T-cell (primary cell): Measurements from ENCODE around the gene C11orf98. TPM values are rescaled to one million over a fixed set of nuclear protein-coding genes. Genes with fewer than 3 reads are reported as not detected.
"Not testable (repeated sequence)": the region's sequence is repeated elsewhere in the genome, so short reads cannot be mapped to it uniquely, and the experiment has no call there.

Experiments used
- ATAC-seq, 4 experiments: fragments of 200-7000 bp in 3 of 4; fragments of 150-1000 bp in 1 of 4; cut with Tn5 transposase; replicated peaks in 1 of 4; 1 replicate in 3 of 4; 2 replicates in 1 of 4; pipeline ENCODE4 v1.10.0; 2021; ENCODE audit warnings: moderate library complexity in 3 of 4, mild to moderate bottlenecking in 2 of 4, moderate number of reproducible peaks in 1 of 4
- CTCF ChIA-PET, 2 donors: fragments of 300-600 bp; sonication (Branson Sonifier 250); formaldehyde crosslinking; loops; one replicate each; lab custom pipeline; 2022; ENCODE audit warnings: antibody characterized with exemption in 2 of 2; lab: Charles Lee
- POLR2A ChIA-PET, 2 donors: fragments of 300-600 bp; sonication (Branson Sonifier 250); formaldehyde crosslinking; loops; one replicate each; lab custom pipeline; 2022; ENCODE audit warnings: antibody characterized with exemption in 2 of 2; lab: Charles Lee
- DNase-seq, 35 experiments: peaks; one replicate each; pipeline versions ENCODE4 v3.0.0 to v3.0.0-alpha.2; 2013 to 2023
- H3K27ac ChIP-seq: one replicate; pipeline ENCODE4 v1.5.1; 2013; ENCODE audit warnings: low read length
- H3K27me3 ChIP-seq, 2 experiments: replicated peaks in 1 of 2; 1 replicate in 1 of 2; 2 replicates in 1 of 2; pipeline versions ENCODE4 v1.6.1 to v1.7.0; 2013; ENCODE audit warnings: low read length in 1 of 2, mixed read lengths in 1 of 2; ENCODE audit not compliant: control insufficient read depth in 2 of 2, insufficient read depth in 2 of 2; ENCODE audit errors: extremely low read depth in 1 of 2
- H3K36me3 ChIP-seq, 2 donors: 1 replicate in 1 of 2; 2 replicates in 1 of 2; pipeline versions ENCODE4 v1.6.1 to v1.7.0; 2013; ENCODE audit warnings: low read length in 1 of 2; ENCODE audit not compliant: control insufficient read depth in 2 of 2, insufficient read depth in 1 of 2; ENCODE audit errors: extremely low read depth in 1 of 2
- H3K4me1 ChIP-seq, 2 experiments: 1 replicate in 1 of 2; 2 replicates in 1 of 2; pipeline versions ENCODE4 v1.6.1 to v1.7.0; 2013; ENCODE audit warnings: low read length in 2 of 2, mixed read lengths in 1 of 2; ENCODE audit not compliant: insufficient read depth in 2 of 2, control insufficient read depth in 1 of 2; ENCODE audit errors: extremely low read depth in 1 of 2
- H3K4me3 ChIP-seq, 2 donors: 1 replicate in 1 of 2; 2 replicates in 1 of 2; pipeline versions ENCODE4 v1.5.1 to v1.7.0; 2013; ENCODE audit warnings: mild to moderate bottlenecking in 2 of 2, low read length in 1 of 2, moderate library complexity in 1 of 2; ENCODE audit not compliant: control insufficient read depth in 1 of 2; ENCODE audit errors: extremely low read depth in 1 of 2
- H3K9me3 ChIP-seq: 2 replicates; pipeline ENCODE4 v1.7.0; 2013
- H3K27ac Mint-ChIP-seq, 2 donors: one replicate each; pipeline ENCODE4 v1.8.0; 2020 to 2021; ENCODE audit warnings: mild to moderate bottlenecking in 2 of 2, mixed read lengths in 2 of 2
- H3K27me3 Mint-ChIP-seq, 2 donors: one replicate each; pipeline ENCODE4 v1.8.0; 2021 to 2022; ENCODE audit warnings: mixed read lengths in 2 of 2
- H3K36me3 Mint-ChIP-seq: one replicate; pipeline ENCODE4 v1.8.0; 2021; ENCODE audit warnings: mixed read lengths
- H3K4me1 Mint-ChIP-seq, 3 donors: one replicate each; pipeline ENCODE4 v1.8.0; 2020 to 2022; ENCODE audit warnings: mixed read lengths in 3 of 3, mild to moderate bottlenecking in 1 of 3
- H3K4me3 Mint-ChIP-seq, 3 donors: one replicate each; pipeline ENCODE4 v1.8.0; 2020 to 2022; ENCODE audit warnings: mild to moderate bottlenecking in 3 of 3, mixed read lengths in 3 of 3, moderate library complexity in 3 of 3
- H3K9me3 Mint-ChIP-seq, 3 donors: one replicate each; pipeline ENCODE4 v1.8.0; 2020 to 2022; ENCODE audit warnings: mixed read lengths in 3 of 3
- WGBS: methylation state at CpG from one replicate; pipeline ENCODE4 v1.1.5; 2013; ENCODE audit warnings: missing lambda C conversion rate; ENCODE audit not compliant: insufficient coverage; 5-methylcytosine and 5-hydroxymethylcytosine counted together
- total RNA-seq, 35 experiments: library from RNA in 6 of 35; stranded (reverse) in 6 of 35; fragments of 120-200 nt in 1 of 35; gene quantifications; one replicate each; pipeline versions ENCODE4 v1.2.1 to v1.2.4 and lab custom pipeline; 2013 to 2026

C11orf98 gene
- total RNA-seq, 5 donors from 2014 or later (not counting 1 experiment from before 2014, with no cell fraction given), result 28.3 to 62.6 (median 54.8) TPM

DNA sequence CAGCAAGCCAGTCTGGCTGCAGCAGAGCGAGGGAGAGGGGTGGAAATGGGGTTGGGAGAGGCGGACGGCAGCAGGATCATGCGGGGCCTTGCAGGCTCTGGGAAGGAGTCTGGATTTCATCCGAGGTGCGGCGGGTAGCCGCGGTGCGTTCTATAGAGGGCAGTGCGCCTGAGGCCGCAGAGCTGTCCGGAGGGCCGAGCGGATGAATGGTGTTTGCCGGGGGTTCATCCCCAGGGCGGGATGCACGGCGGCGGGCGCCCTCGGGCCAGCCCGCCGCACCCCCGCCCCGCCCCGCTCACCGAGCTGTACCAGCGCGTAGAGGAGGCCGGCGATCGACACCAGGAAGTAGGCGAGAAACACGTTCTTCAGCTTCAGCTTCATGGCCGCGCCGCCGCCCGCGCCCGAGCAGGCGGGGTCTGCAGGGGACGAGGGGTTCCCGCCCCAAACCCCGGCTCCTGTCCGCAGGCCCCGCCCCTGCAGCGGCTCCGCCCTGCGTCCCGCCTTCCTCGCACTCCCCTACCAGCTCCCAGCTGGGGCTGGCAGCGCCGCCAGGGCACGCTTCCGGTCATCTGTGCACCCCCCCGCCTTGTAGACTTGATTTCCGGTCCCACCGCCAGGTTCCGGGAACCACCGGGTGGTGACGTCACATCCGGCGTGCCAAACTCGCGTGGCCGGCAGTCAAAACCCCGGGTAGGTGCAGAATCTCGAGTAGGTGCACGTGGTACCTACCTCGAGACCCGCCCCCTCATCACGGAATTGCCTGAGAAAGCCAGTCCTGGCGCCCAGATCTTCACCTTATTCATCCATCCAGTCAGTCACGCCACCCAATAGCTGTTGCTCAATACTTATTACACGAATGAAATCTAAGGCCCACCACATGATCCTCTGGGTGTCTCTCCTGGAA is 43.2 kb downstream of the C11orf98 start, which contains the start of gene B3GAT3:
Gene B3GAT3 (minus strand): TSS at position 420 of the 904 bp plus-strand sequence. CDS start 39 bp downstream, at position 381.
- H3K9me3 ChIP-seq, result no peaks in the 10 kb centered on the region
- peak within 1 kb of the TSS; percentile 85 for H3K27ac ChIP-seq
- no peaks in the 10 kb centered on the region for H3K9me3 Mint-ChIP-seq
- H3K4me1 Mint-ChIP-seq, result peaks cover 17 to 27% (median 24%) of the 10 kb centered on the region in 3 donors
- POLR2A ChIA-PET, result interaction anchor here (0.6 to 1.5 kb wide), 14 partner anchors 17 to 1647 kb away, joined by 3 to 9 read pairs (median 5); partner anchors contain the start of genes C11orf98 (in 1 of the 2), CSKMT (in 1 of the 2), LBHD1 (in 1 of the 2) and TUT1 (in 1 of the 2)
- H3K36me3 ChIP-seq, result peaks cover under 1 to 25% of the 10 kb centered on the region in 2 donors
- H3K27me3 ChIP-seq, result no peaks in the 10 kb centered on the region
- peak within 1 kb of the TSS; percentile 96 to 97 for H3K27ac Mint-ChIP-seq
- peak within 1 kb of the TSS; percentile 90 to 99 (median 94) for H3K4me3 Mint-ChIP-seq
- H3K4me3 ChIP-seq, result peak within 1 kb of the TSS; percentile 83 to 95
- no peaks in the 10 kb centered on the region for H3K27me3 Mint-ChIP-seq
- ATAC-seq (peak; percentile 79 to 84 (median 82)), DNase-seq (peak; percentile 89 to 99 (median 95))
- peaks cover 14% of the 10 kb centered on the region for H3K36me3 Mint-ChIP-seq
- CTCF ChIA-PET, result interaction anchor here (0.5 to 2.3 kb wide), 10 partner anchors 9 to 233 kb away, joined by 3 to 17 read pairs (median 6); partner anchors contain the start of genes C11orf98 (in 1 of the 2), CSKMT (in 1 of the 2), MTA2 (in 1 of the 2) and ROM1 (in 1 of the 2)
- H3K4me1 ChIP-seq, result peaks cover 15 to 27% of the 10 kb centered on the region in 2 experiments
- WGBS, result under 1% methylated on average over 76 of the region's 77 CpGs

DNA sequence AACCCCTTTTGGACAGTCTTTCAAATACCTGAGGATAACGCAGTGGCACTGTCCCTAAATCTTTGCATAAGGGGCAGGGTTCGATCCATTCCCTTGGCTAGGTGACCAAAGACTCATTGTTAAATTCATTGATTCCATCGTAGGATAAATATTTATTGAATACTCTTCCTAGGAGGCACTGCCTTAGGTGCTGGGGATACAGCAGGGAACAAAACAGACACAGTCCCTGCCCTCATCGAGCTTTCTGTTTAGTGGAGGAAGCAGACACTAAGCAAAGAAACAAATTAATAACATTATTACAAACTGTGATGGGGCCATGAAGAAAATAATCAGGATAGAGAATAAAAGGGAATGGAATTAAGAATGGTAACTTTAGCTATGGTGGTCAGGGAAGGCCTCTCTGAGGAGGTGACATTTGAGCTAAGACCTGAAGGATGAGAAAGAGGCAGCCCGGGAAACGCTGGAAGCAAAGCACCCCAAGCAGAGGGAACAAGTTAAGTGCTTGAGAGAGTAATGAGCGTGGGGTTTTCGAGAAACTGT is 43.9 kb downstream of the C11orf98 start:
- ChIA-PET POLR2A (interaction anchor here (0.7 to 1.5 kb wide), 4 partner anchors 29 to 233 kb away, joined by 6 to 9 read pairs (median 8); partner anchors contain the start of genes C11orf98 (in 1 of the 2), CSKMT (in 1 of the 2) and TUT1 (in 1 of the 2)), CTCF (interaction anchor here in 1 of 2 donors (0.5 to 2.3 kb wide), 8 partner anchors 9 to 198 kb away, joined by 3 to 17 read pairs (median 6); partner anchors contain the start of genes C11orf98, CSKMT and TUT1)
- H3K27me3 Mint-ChIP-seq, result no peaks in the 10 kb centered on the region
- H3K9me3 ChIP-seq, result no peaks in the 10 kb centered on the region
- ATAC-seq, result no peak
- WGBS, result 17% methylated on average over 5 of the region's 8 CpGs
- peak overlapping the region; percentile 85 for H3K27ac ChIP-seq
- peaks cover 15 to 27% of the 10 kb centered on the region in 2 experiments for H3K4me1 ChIP-seq
- peak overlapping the region; percentile 83 to 95 for H3K4me3 ChIP-seq
- peaks cover 17 to 27% (median 24%) of the 10 kb centered on the region in 3 donors for H3K4me1 Mint-ChIP-seq
- peak overlapping the region; percentile 95 to 97 for H3K27ac Mint-ChIP-seq
- no peaks in the 10 kb centered on the region for H3K9me3 Mint-ChIP-seq
- no peak for DNase-seq
- peak overlapping the region; percentile 90 to 99 (median 94) for H3K4me3 Mint-ChIP-seq
- H3K36me3 Mint-ChIP-seq, result peaks cover 9% of the 10 kb centered on the region
- H3K27me3 ChIP-seq, result no peaks in the 10 kb centered on the region
- peaks cover 6 to 25% of the 10 kb centered on the region in 2 donors for H3K36me3 ChIP-seq

DNA sequence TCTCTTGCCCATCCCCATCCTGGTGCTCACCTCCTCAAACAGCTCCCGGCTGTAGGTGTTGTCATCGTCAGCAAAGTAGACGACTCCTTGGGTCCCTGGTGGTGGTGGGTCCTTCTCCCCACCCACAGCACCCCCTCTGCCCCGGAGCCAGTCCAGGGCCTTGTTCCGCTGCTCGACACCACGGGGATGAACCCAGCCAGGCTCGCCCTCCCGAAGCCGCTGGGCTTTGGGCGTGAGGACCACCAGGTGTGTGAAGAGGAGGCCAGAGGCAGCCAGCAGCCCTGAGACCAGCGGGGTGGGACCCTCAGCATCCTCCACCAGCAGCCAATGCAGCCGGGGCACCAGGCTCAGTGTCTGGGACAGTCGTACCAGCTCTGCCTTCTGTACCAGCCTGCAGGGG is 48.1 kb downstream of the C11orf98 start:
- H3K4me3 Mint-ChIP-seq, DNase-seq, ATAC-seq, H3K9me3 Mint-ChIP-seq, H3K27me3 Mint-ChIP-seq, H3K27ac ChIP-seq, H3K4me3 ChIP-seq, H3K27me3 ChIP-seq, H3K27ac Mint-ChIP-seq, H3K9me3 ChIP-seq, POLR2A ChIA-PET: not testable (repeated sequence)
- H3K36me3 ChIP-seq, result peaks cover 9 to 22% of the 10 kb centered on the region in 2 donors
- H3K4me1 ChIP-seq, result peaks cover 15 to 35% of the 10 kb centered on the region in 2 experiments
- Mint-ChIP-seq H3K4me1 (peaks cover 25 to 43% (median 35%) of the 10 kb centered on the region in 3 donors), H3K36me3 (peaks cover 11% of the 10 kb centered on the region)
- CTCF ChIA-PET, result interaction anchor here in 1 of 2 donors (0.6 kb wide), 1 partner anchor 23 kb away, joined by 8 read pairs; no protein-coding TSS in a partner anchor
- WGBS, result 95% methylated on average over 2 of the region's 14 CpGs

DNA sequence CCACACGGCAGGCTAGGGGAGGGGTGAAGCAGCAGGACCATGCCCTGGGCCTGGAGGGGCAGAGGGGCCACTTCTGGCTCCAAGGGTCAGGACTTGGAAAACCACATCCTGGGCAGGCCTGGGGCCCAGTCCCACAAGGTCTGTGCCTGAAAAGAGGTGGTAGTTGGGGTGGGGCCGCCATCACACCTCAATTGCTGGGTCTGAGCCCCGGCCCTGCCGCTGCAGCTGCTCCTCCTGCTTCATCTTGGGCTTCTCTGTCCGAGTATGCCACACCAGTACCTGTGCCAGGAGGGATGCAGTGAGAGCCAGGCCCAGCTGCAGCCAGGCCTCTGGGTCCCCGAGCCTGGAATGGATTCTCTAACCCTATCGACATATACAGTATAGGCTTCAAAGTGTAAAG is 49.5 kb downstream of the C11orf98 start:
- Mint-ChIP-seq H3K9me3 (no peaks in the 10 kb centered on the region), H3K4me1 (peaks cover 24 to 46% (median 39%) of the 10 kb centered on the region in 3 donors), H3K36me3 (peaks cover 12% of the 10 kb centered on the region), H3K27me3 (no peaks in the 10 kb centered on the region), H3K27ac (no peak overlapping the region), H3K4me3 (no peak overlapping the region)
- peaks cover 9 to 26% of the 10 kb centered on the region in 2 donors for H3K36me3 ChIP-seq
- POLR2A ChIA-PET, result interaction anchor here in 1 of 2 donors (0.6 kb wide), 1 partner anchor 1187 kb away, joined by 4 read pairs; no protein-coding TSS in a partner anchor
- CTCF ChIA-PET, result no interaction called here
- H3K4me1 ChIP-seq, result peaks cover 7 to 36% of the 10 kb centered on the region in 2 experiments
- no peak overlapping the region for H3K4me3 ChIP-seq
- no peaks in the 10 kb centered on the region for H3K9me3 ChIP-seq
- no peak overlapping the region for H3K27ac ChIP-seq
- ATAC-seq (no peak), DNase-seq (no peak)
- H3K27me3 ChIP-seq, result no peaks in the 10 kb centered on the region
- WGBS, result 96% methylated on average over 4 of the region's 7 CpGs

DNA sequence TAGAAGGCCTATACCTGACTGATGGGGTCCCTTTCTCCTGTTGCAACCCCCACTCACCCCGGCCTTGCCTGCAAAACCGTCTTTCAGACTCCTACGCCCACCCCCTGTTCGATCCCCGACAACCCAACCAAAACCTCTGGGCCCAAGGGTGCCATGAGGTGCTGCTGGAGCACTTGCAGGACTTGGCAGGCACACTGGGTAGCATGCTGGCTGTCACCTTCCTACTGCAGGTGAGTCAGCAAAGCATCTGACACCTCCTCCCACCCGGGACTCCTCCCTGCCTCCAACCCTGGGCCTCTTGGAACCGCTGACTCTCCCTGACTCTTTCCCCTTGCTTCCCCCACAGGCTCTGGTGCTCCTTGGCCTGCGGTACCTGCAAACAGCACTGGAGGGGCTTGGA is 50.7 kb downstream of the C11orf98 start:
- Histone ChIP-seq H3K27ac (peak overlapping the region; percentile 6), H3K27me3 (no peaks in the 10 kb centered on the region), H3K4me1 (peaks cover 5 to 41% of the 10 kb centered on the region in 2 experiments), H3K4me3 (no peak overlapping the region), H3K9me3 (no peaks in the 10 kb centered on the region), H3K36me3 (peaks cover 9 to 39% of the 10 kb centered on the region in 2 donors)
- ChIA-PET POLR2A (no interaction called here), CTCF (interaction anchor here in 1 of 2 donors (1.4 kb wide), 1 partner anchor 23 kb away, joined by 5 read pairs; the partner anchor contains the start of gene TUT1)
- H3K9me3 Mint-ChIP-seq, result no peaks in the 10 kb centered on the region
- H3K27me3 Mint-ChIP-seq, result no peaks in the 10 kb centered on the region
- no peak for DNase-seq
- H3K27ac Mint-ChIP-seq, result peak overlapping the region; percentile 82 to 94
- WGBS, result 78% methylated on average over 6 of the region's 8 CpGs
- H3K36me3 Mint-ChIP-seq, result peaks cover 20% of the 10 kb centered on the region
- H3K4me1 Mint-ChIP-seq, result peaks cover 35 to 47% (median 42%) of the 10 kb centered on the region in 3 donors
- ATAC-seq, result no peak
- H3K4me3 Mint-ChIP-seq, result peak overlapping the region in 2 of 3 donors; percentile 53 to 54
